ENCODE results near the gene EFCAB5. TPM values are rescaled to one million over a fixed set of nuclear protein-coding genes. Genes with fewer than 3 reads are reported as not detected.
"Not testable (repeated sequence)": the region's sequence is repeated elsewhere in the genome, so short reads cannot be mapped to it uniquely, and the experiment has no call there.

Gene EFCAB5
- total and polyA plus RNA-seq, 2 of the 8 experiments (the other 6 are each of a cell fraction or from before 2014, with no cell fraction given): 0.05 to 0.34 TPM

DNA sequence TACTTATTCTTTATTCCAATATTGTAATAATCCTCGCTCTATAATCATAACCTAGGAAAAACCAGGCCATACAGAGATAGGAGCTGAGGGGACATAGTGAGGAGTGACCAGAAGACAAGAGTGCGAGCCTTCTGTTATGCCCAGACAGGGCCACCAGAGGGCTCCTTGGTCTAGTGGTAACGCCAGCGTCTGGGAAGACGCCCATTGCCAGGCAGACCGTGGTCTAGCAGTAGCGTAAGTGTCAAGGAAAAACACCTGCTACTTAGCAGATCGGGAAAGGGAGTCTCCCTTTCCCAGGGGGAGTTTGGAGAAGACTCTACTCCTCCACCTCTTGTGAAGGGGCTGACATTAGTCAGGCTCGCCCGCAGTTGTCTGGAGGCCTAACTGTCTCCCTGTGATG is 70.5 kb downstream of the EFCAB5 start:
- CTCF ChIA-PET (ENCODE audit: partially characterized antibody): interaction anchor here (1.1 to 1.2 kb wide), 2 partner anchors 9 to 81 kb away, joined by 3 to 4 read pairs; no protein-coding TSS in a partner anchor
- H3K56ac ChIP-seq (replicated peaks; ENCODE audit: insufficient read length, low read depth, low read length); H3K23me2 ChIP-seq (ENCODE audit: low read depth, low read length); H4K8ac ChIP-seq (ENCODE audit: extremely low read depth, insufficient read depth, low read length); H3K9me3 ChIP-seq (ENCODE audit: insufficient read depth in 2 of 2, low read depth in 1 of 2, low read length in 1 of 2); H4K20me1 ChIP-seq (replicated peaks in 1 of 2; ENCODE audit: control insufficient read depth in 1 of 2, insufficient read depth in 2 of 2, low read length in 2 of 2); H3K36me3 ChIP-seq (ENCODE audit: control insufficient read depth in 2 of 4, insufficient read depth in 4 of 4, low read length in 3 of 4); H4K5ac ChIP-seq (ENCODE audit: insufficient read length, low read depth, low read length); H3K79me1 ChIP-seq (ENCODE audit: low read depth, low read length); H2AFZ ChIP-seq (ENCODE audit: low read length); H2BK12ac ChIP-seq (ENCODE audit: low read depth, low read length); H3K4ac ChIP-seq (replicated peaks; ENCODE audit: insufficient read length, low read depth, low read length); H3K79me2 ChIP-seq (ENCODE audit: control insufficient read depth in 1 of 2, insufficient read depth in 2 of 2, low read length in 2 of 2); POLR2A ChIA-PET (ENCODE audit: partially characterized antibody); H3K4me3 ChIP-seq (ENCODE audit: extremely low read depth in 1 of 4, insufficient read depth in 2 of 4, low read depth in 3 of 4, low read length in 4 of 4); H2BK20ac ChIP-seq (ENCODE audit: low read length); H3K18ac ChIP-seq (ENCODE audit: extremely low read depth, low read length); H2BK120ac ChIP-seq (replicated peaks; ENCODE audit: low read depth, low read length); FAIRE-seq; H2BK5ac ChIP-seq (ENCODE audit: low read depth, low read length); H3K14ac ChIP-seq (ENCODE audit: insufficient read length); H3K23ac ChIP-seq (ENCODE audit: insufficient read length); H2AK5ac ChIP-seq (ENCODE audit: low read depth, low read length); H3K27me3 ChIP-seq (replicated peaks in 1 of 4; ENCODE audit: control insufficient read depth in 3 of 4, extremely low read depth in 1 of 4, insufficient read depth in 3 of 4, low read length in 3 of 4); H3K27ac ChIP-seq (ENCODE audit: low read depth, low read length); H4K91ac ChIP-seq (replicated peaks; ENCODE audit: insufficient read length, low read length); H3K4me1 ChIP-seq (replicated peaks in 1 of 4; ENCODE audit: control insufficient read depth in 3 of 4, insufficient read depth in 4 of 4, low read length in 3 of 4); H2BK15ac ChIP-seq (ENCODE audit: low read length); H3K4me2 ChIP-seq (ENCODE audit: insufficient read depth in 1 of 2, low read depth in 2 of 2, low read length in 2 of 2); H3K9ac ChIP-seq (replicated peaks in 1 of 4; ENCODE audit: extremely low read depth in 1 of 4, low read depth in 3 of 4, low read length in 3 of 4): not testable (repeated sequence)
- TF ChIP-seq CTCF (IDR thresholded peaks at IDR 0.05; ENCODE audit: control extremely low read depth in 1 of 3, insufficient read depth in 1 of 3, low read depth in 1 of 3, low read length in 3 of 3): peak in 1 of 3 experiments; percentile 3; a peak in 1 of 4 replicates
- WGBS, 2 experiments (ENCODE audit: extremely low coverage in 1 of 2, insufficient coverage in 1 of 2, insufficient read length in 1 of 2, insufficient replicate concordance in 2 of 2, low coverage in 1 of 2, low lambda C conversion rate in 2 of 2, missing lambda C conversion rate in 1 of 2): 87% methylated on average over 10 of the region's 10 CpGs; no CpG with 5 or more reads in 1 of the 2 experiments
- DNase-seq (ENCODE audit: low read depth in 1 of 2, low spot score in 2 of 2): peak in 1 of 2 experiments; percentile 61
